ENCODE results near the gene NTRK3.

DNA sequence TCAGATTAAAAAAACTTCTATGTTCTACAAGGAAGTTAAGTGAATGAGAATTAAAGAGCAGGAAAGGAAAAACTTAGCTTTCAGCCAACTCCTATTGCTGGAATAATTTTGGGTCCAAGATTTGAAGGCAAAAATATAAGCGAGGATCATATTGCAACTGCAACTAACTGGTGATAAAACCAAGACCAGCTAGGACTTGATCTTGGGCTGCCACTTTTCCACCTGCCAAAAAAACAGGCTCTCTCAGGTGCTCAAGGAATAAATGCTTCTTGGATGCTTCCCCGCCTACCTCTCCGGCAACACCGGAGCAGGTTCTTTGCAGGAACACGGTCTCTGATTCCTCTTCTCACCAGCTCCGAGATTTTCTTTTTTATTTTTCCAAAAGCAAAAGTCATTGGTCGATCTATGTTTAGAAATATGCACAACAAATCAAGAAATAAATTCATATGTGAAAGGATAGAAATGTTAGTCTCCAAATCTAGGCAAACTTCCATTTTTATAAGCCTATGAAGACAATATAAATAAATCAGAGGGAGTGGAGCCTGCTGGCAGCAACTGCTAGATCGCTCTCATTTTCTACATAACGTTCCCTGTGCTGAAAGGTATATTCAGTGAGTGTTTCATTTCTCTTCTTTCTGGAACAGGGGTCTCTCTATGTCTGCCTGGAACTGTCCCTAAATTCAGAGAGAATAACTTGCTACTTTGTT lies 241.9 kb downstream of the NTRK3 start:
- TF ChIP-seq POLR2AphosphoS5 (IDR thresholded peaks at IDR 0.05; ENCODE audit: low read depth, low read length): no peak
- TF ChIP-seq, protein P1, sequence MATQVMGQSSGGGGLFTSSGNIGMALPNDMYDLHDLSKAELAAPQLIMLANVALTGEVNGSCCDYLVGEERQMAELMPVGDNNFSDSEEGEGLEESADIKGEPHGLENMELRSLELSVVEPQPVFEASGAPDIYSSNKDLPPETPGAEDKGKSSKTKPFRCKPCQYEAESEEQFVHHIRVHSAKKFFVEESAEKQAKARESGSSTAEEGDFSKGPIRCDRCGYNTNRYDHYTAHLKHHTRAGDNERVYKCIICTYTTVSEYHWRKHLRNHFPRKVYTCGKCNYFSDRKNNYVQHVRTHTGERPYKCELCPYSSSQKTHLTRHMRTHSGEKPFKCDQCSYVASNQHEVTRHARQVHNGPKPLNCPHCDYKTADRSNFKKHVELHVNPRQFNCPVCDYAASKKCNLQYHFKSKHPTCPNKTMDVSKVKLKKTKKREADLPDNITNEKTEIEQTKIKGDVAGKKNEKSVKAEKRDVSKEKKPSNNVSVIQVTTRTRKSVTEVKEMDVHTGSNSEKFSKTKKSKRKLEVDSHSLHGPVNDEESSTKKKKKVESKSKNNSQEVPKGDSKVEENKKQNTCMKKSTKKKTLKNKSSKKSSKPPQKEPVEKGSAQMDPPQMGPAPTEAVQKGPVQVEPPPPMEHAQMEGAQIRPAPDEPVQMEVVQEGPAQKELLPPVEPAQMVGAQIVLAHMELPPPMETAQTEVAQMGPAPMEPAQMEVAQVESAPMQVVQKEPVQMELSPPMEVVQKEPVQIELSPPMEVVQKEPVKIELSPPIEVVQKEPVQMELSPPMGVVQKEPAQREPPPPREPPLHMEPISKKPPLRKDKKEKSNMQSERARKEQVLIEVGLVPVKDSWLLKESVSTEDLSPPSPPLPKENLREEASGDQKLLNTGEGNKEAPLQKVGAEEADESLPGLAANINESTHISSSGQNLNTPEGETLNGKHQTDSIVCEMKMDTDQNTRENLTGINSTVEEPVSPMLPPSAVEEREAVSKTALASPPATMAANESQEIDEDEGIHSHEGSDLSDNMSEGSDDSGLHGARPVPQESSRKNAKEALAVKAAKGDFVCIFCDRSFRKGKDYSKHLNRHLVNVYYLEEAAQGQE (IDR thresholded peaks at IDR 0.05; ENCODE audit: insufficient read depth in 1 of 2, low read depth in 2 of 2, low read length in 2 of 2): no peak

Data from PFSK-1 (cell line).